NOMO-1 (cell line): Measurements from ENCODE around the gene TRPM1.

Experiments used
- DNase-seq, 2 experiments: peaks; one replicate each; lab custom pipeline; 2025; ENCODE audit not compliant: unreplicated experiment in 2 of 2; lab: John Stamatoyannopoulos, UW

The TRPM1 gene

GRCh38 chr15:31051496-31052080 lies 49.9 kb downstream of the TRPM1 start:
- peak; percentile 36 to 50 for DNase-seq

- no peak for DNase-seq
Measured at GRCh38 chr15:31050953-31051352, 50.6 kb downstream of the TRPM1 start.

GRCh38 chr15:31049682-31050615 lies 51.6 kb downstream of the TRPM1 start:
- peak; percentile 35 to 54 for DNase-seq

GRCh38 chr15:31049111-31049510 lies 52.4 kb downstream of the TRPM1 start:
- peak; percentile 58 to 83 for DNase-seq

DNA sequence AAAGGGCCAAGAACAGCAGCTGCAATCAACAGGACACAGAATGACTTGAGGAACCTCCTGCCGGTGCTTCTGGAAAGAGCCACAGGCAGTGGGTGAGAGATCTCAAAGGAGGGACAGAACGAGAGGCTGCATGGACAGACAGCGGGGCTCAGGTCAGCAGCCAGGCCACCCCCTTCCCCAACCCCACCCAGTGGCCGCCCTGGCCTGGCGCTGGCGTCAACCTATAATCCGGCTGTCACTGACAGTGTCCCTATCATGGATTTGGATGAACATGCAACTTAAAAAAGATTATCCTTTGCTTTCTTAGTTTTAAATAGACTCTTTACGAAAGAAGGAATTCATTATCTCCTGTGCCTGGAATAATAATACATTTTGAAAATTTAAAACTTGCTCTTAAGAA lies 54.1 kb downstream of the TRPM1 start:
- no peak for DNase-seq

DNA sequence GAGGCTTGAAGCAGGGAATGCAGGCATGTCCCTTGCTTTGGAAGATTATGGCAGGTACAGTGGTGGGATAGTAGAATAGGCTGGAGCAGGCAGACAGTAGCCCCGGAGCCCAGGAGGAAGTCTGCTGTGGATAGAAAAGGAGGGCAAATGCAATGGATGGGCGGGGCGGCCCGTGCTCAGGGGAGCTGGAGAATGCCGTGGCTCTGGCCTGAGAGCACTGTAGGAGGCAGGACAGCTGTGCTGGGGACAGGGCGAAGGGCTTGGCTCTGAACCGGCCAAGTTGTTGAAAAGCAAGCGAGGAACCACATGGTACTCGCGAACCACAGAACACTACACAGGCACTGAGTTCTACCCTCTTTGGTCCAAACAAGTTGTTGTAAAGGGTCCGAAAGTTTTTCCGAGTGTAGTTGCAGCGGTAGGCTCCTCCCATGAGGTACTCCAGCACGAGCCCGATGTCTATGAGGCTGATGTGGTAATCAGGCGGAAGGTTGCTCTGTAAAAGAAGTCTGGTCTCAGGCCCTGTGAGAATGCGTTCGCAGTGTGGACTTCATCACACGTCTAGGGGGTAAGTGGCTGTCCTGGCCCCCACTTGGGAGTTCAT lies 54.7 kb downstream of the TRPM1 start:
- DNase-seq: no peak

DNA sequence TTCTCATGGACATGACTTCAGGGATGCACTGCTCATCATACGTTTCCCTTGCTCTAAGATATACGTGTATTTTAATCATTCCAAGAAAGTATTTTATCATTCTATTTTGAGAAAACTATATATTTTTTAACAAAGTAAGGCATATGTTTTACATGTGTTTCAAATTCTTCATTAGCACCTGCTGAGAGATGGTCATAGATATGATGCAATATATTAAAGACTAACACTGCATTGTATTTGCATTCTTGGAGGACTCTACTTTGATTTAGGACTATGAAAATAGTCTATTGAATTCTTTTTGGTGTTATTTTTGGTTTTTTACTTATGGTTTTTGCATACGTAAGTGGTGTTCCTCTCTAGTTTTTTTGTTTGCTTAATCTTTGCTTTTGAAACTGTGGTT lies 55.9 kb downstream of the TRPM1 start:
- no peak for DNase-seq

DNA sequence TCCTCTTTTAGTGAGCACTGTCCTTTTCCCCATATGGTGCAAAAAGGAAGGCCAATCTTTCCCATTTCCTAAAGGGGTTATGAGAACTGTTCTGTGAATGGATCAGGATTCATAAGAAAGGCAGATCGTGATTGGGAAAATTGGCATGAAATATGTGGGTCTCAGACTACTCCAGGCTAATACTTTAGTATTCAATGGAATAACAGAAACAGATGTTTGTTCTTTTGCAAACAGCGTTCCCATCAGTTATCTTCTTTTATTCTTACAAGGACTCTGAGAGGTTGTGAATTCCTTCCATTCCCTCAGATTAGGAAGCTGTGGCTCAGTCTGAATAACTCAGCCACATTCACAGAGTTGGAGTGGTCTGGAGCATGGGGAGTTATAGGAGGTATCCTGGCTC lies 58.8 kb downstream of the TRPM1 start:
- DNase-seq: no peak

DNA sequence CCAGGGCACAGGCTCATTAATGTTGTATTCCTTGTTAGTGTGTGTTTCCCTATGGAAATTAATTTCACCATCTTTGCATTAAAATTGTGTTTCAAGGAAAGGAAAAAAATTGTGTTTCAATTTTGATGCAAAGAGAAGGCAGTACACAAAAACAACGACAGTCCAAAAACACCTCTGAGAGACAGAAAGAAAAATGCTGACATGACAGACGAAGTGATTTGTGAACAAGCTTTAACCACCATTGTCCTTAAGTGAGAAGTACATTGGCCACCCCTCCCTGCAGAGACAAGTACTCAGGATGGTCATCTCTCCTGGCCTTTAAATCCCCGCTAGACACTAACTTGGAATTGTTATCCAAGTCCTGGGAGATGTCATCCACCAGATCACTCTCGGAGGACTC lies 59.9 kb downstream of the TRPM1 start:
- DNase-seq: no peak

- DNase-seq: no peak
Measured at GRCh38 chr15:31040611-31041010, 60.9 kb downstream of the TRPM1 start.

DNA sequence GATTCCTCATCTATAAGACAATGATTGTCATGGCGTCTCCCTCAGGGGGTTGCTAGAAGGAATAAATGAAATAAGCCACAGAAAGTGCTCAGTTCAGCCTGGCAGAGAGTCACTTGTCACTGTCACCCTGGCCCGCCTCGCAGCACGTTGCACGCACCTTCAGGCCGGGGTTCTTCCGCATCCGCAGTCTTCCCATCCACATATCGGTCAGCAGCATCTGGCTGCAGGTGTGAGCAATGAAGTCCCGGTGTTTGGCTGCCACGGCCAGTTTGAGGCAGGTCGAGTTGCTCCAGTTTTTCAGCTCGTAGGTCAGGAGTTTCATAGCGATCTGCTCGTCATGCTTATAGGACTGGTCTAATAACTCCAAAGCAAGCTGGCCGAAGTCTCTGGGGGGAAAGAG lies 61.6 kb downstream of the TRPM1 start:
- no peak for DNase-seq

GRCh38 chr15:31037731-31038477 lies 63.6 kb downstream of the TRPM1 start:
- DNase-seq: no peak

DNA sequence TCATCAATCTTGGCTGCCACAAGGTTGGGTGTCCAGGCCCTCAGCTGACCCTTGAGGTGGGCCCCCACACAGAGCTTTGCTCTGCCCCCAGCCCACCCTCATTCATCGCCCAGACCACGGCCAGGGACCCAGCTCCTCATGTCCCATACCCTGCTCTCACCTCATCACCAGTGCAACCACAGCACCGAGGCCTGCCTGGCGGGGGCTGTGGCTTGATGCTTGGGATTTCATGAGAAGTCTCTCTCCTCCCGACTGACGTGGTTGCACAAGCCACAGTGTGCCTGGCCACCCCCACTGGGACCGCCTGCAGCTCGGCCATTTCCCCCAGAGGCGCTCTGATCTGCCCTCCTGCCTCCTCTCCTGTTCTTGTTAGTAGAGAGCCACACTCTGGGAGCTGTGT lies 64.7 kb downstream of the TRPM1 start:
- no peak for DNase-seq

GRCh38 chr15:31035610-31036009 lies 65.9 kb downstream of the TRPM1 start:
- no peak for DNase-seq

DNA sequence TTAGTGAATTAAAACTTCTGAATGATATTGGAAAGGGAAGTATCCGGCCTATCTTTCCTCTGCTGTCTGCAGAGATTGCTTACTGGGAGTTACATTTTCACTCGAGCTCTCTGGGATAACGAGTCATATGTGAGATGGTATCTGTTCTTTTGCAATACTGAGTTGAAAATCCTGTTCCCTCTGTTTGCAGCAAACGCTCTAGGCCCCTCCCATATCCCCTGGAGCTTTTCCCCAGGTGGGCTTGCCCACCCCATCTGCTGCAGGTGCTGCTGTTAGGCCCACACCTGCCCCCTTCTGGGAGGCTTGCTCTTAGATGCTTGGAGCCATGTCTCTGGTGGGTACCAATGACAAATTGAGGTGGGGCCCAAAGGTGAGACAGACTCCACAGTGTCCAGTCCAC lies 67.4 kb downstream of the TRPM1 start:
- no peak for DNase-seq

- no peak for DNase-seq
Measured at GRCh38 chr15:31032961-31033371, 68.6 kb downstream of the TRPM1 start.

DNA sequence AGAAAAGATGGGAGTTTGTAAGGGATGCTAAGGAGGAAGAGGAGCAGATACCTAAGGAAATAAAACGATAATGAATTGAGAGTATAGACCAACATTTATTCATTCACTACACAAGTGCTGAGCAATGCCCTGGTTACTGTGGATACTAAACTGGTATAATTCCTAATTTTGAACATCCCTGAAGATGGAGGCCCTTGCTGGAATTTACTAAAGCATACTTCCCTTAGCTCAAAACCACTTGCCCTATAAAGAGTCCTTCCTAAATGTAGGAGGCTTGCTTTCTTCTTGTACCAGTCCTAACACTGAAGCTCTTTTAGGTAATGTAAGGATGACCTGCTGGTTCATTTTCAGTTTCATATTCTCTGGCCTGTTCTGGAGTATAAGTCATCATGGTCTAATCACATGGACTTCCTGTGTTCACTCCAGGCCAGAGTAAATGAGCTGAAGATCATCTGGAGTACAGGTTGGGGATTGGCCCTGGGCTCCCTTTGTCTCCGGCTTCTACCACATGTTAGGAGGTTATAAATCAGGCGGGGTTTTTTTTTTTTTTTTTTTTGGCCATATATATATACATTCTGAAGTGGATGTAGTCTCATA lies 70.0 kb downstream of the TRPM1 start:
- peak in 1 of 2 experiments; percentile 22 for DNase-seq

- DNase-seq: no peak
Measured at GRCh38 chr15:31027910-31028578, 73.5 kb downstream of the TRPM1 start.

DNA sequence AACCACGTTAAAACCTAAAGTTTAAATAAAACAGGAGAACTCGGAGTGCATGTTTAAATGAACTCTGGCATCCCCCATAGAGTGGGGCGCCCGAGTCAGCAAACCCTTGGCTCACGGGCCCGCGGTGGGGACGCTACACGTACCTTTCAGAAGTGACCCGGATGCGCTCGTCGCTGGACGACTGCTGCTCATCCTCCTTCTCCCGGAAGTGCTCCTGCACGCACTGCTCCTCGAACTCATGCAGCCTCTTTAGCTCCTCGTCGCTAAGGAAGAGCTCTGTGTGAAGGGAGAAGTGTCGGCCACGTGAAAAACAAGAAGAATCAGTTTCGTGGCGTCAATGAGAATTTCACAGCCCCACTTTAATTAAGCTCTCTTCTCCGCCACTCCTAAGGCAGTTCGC lies 75.5 kb downstream of the TRPM1 start:
- no peak for DNase-seq

GRCh38 chr15:31024979-31025378 lies 76.5 kb downstream of the TRPM1 start:
- DNase-seq: no peak
